H1 (cell line): ENCODE results near the gene KRT5. TPM values are rescaled to one million over a fixed set of nuclear protein-coding genes. Genes with fewer than 3 reads are reported as not detected.

ENCODE experiments used
- CTCF ChIA-PET: fragments of 300-600 bp; sonication (Branson Sonifier 250); formaldehyde crosslinking; loops from one replicate; lab custom pipeline; 2021; ENCODE audit not compliant: partially characterized antibody; lab: Charles Lee
- POLR2A ChIA-PET: fragments of 300-600 bp; sonication (Branson Sonifier 250); formaldehyde crosslinking; loops from one replicate; lab custom pipeline; 2021; ENCODE audit warnings: inconsistent platforms; ENCODE audit not compliant: partially characterized antibody; lab: Charles Lee
- DNase-seq, 2 experiments: peaks; one replicate each; pipeline versions ENCODE4 v3.0.0 to v3.0.0-alpha.2; 2010 to 2022; ENCODE audit warnings: low spot score in 2 of 2, low read depth in 1 of 2, mixed read lengths in 1 of 2
- FAIRE-seq: peaks from 2 replicates; lab custom pipeline; 2011; peaks lifted over from hg19 to GRCh38; lab: Jason Lieb, UNC
- H2AFZ ChIP-seq: 2 replicates; pipeline ENCODE4 v1.8.1; 2012; ENCODE audit warnings: low read length, inconsistent platforms
- H2AK5ac ChIP-seq: 2 replicates; pipeline ENCODE4 v1.6.1; 2013; ENCODE audit warnings: low read depth, low read length
- H2BK120ac ChIP-seq: replicated peaks from 2 replicates; pipeline ENCODE3; 2013; ENCODE audit warnings: low read depth, low read length, inconsistent platforms
- H2BK12ac ChIP-seq: 2 replicates; pipeline ENCODE4 v1.6.1; 2013; ENCODE audit warnings: low read depth, low read length
- H2BK15ac ChIP-seq: 2 replicates; pipeline ENCODE4 v1.6.1; 2013; ENCODE audit warnings: low read length
- H2BK20ac ChIP-seq: 2 replicates; pipeline ENCODE4 v1.6.1; 2013; ENCODE audit warnings: low read length
- H2BK5ac ChIP-seq: 2 replicates; pipeline ENCODE4 v1.6.1; 2013; ENCODE audit warnings: low read depth, low read length
- H3K14ac ChIP-seq: 2 replicates; pipeline ENCODE4 v1.6.1; 2013; ENCODE audit warnings: inconsistent platforms; ENCODE audit not compliant: insufficient read length
- H3K18ac ChIP-seq: 2 replicates; pipeline ENCODE4 v1.6.1; 2013; ENCODE audit warnings: low read length; ENCODE audit errors: extremely low read depth
- H3K23ac ChIP-seq: 2 replicates; pipeline ENCODE4 v1.6.1; 2013; ENCODE audit warnings: inconsistent platforms; ENCODE audit not compliant: insufficient read length
- H3K23me2 ChIP-seq: 2 replicates; pipeline ENCODE4 v1.6.1; 2013; ENCODE audit warnings: low read depth, low read length
- H3K27ac ChIP-seq: 2 replicates; pipeline ENCODE4 v1.6.1; 2011; ENCODE audit warnings: low read depth, low read length, inconsistent platforms
- H3K27me3 ChIP-seq, 4 experiments: replicated peaks in 1 of 4; 1 replicate in 1 of 4; 2 replicates in 3 of 4; pipeline versions ENCODE4 v1.6.1 to v1.8.1; 2011 to 2013; ENCODE audit warnings: low read length in 3 of 4, mild to moderate bottlenecking in 3 of 4, inconsistent platforms in 2 of 4, mixed read lengths in 2 of 4, moderate library complexity in 1 of 4; ENCODE audit not compliant: control insufficient read depth in 3 of 4, insufficient read depth in 3 of 4; ENCODE audit errors: extremely low read depth in 1 of 4
- H3K36me3 ChIP-seq, 4 experiments: 2 replicates each; pipeline versions ENCODE4 v1.6.1 to v1.8.1; 2011 to 2013; ENCODE audit warnings: mild to moderate bottlenecking in 4 of 4, low read length in 3 of 4, moderate library complexity in 2 of 4, control low read depth in 1 of 4, inconsistent platforms in 1 of 4; ENCODE audit not compliant: insufficient read depth in 4 of 4, control insufficient read depth in 2 of 4
- H3K4ac ChIP-seq: replicated peaks from 2 replicates; pipeline ENCODE3; 2013; ENCODE audit warnings: low read length, low read depth, mixed read lengths, inconsistent platforms; ENCODE audit not compliant: insufficient read length
- H3K4me1 ChIP-seq, 4 experiments: replicated peaks in 1 of 4; 1 replicate in 1 of 4; 2 replicates in 3 of 4; pipeline versions ENCODE4 v1.6.1 to v1.8.1; 2011 to 2013; ENCODE audit warnings: low read length in 3 of 4, inconsistent platforms in 2 of 4, mixed read lengths in 1 of 4; ENCODE audit not compliant: insufficient read depth in 4 of 4, control insufficient read depth in 3 of 4
- H3K4me2 ChIP-seq, 2 experiments: 2 replicates each; pipeline versions ENCODE4 v1.6.1 to v1.8.1; 2011 to 2013; ENCODE audit warnings: low read depth in 2 of 2, low read length in 2 of 2, control low read depth in 1 of 2, inconsistent platforms in 1 of 2, mild to moderate bottlenecking in 1 of 2; ENCODE audit not compliant: insufficient read depth in 1 of 2
- H3K4me3 ChIP-seq, 4 experiments: fragments of 200-600, 300-600 bp in 1 of 4; sonication (generic), shearing (Covaris generic), sonication (Bioruptor Twin) in 1 of 4; 2 replicates each; pipeline versions ENCODE4 v1.5.1 to v1.8.1; 2011 to 2016; ENCODE audit warnings: low read length in 4 of 4, low read depth in 3 of 4, control low read depth in 2 of 4, inconsistent platforms in 2 of 4, mild to moderate bottlenecking in 2 of 4, mixed read lengths in 1 of 4, moderate library complexity in 1 of 4; ENCODE audit not compliant: insufficient read depth in 2 of 4; ENCODE audit errors: extremely low read depth in 1 of 4
- H3K56ac ChIP-seq: replicated peaks from 2 replicates; pipeline ENCODE3; 2013; ENCODE audit warnings: low read depth, mild to moderate bottlenecking, mixed read lengths, low read length, inconsistent platforms; ENCODE audit not compliant: insufficient read length
- H3K79me1 ChIP-seq: 2 replicates; pipeline ENCODE4 v1.6.1; 2013; ENCODE audit warnings: low read depth, low read length, control low read depth
- H3K79me2 ChIP-seq, 2 experiments: 2 replicates each; pipeline versions ENCODE4 v1.6.1 to v1.8.1; 2012 to 2013; ENCODE audit warnings: low read length in 2 of 2, mild to moderate bottlenecking in 2 of 2, inconsistent platforms in 1 of 2; ENCODE audit not compliant: insufficient read depth in 2 of 2, control insufficient read depth in 1 of 2
- H3K9ac ChIP-seq, 4 experiments: replicated peaks in 1 of 4; 1 replicate in 1 of 4; 2 replicates in 3 of 4; pipeline versions ENCODE4 v1.6.1 to v1.8.1; 2011 to 2013; ENCODE audit warnings: low read depth in 3 of 4, low read length in 3 of 4, control low read depth in 2 of 4, mild to moderate bottlenecking in 2 of 4, moderate library complexity in 2 of 4, inconsistent platforms in 1 of 4; ENCODE audit errors: extremely low read depth in 1 of 4
- H3K9me3 ChIP-seq, 2 experiments: 2 replicates each; pipeline versions ENCODE4 v1.6.1 to v1.8.1; 2012 to 2013; ENCODE audit warnings: mild to moderate bottlenecking in 2 of 2, moderate library complexity in 2 of 2, control low read depth in 1 of 2, inconsistent platforms in 1 of 2, low read depth in 1 of 2, low read length in 1 of 2, mixed read lengths in 1 of 2; ENCODE audit not compliant: insufficient read depth in 2 of 2
- H4K20me1 ChIP-seq, 2 experiments: replicated peaks in 1 of 2; 2 replicates each; pipeline versions ENCODE3 to v1.8.1; 2011 to 2013; ENCODE audit warnings: inconsistent platforms in 2 of 2, low read length in 2 of 2, mild to moderate bottlenecking in 1 of 2; ENCODE audit not compliant: insufficient read depth in 2 of 2, control insufficient read depth in 1 of 2
- H4K5ac ChIP-seq: 2 replicates; pipeline ENCODE4 v1.6.1; 2013; ENCODE audit warnings: low read length, low read depth, mixed read lengths, inconsistent platforms; ENCODE audit not compliant: insufficient read length
- H4K8ac ChIP-seq: 2 replicates; pipeline ENCODE4 v1.8.0; 2013; ENCODE audit warnings: mild to moderate bottlenecking, moderate library complexity, low read length, inconsistent platforms; ENCODE audit not compliant: insufficient read depth; ENCODE audit errors: extremely low read depth
- H4K91ac ChIP-seq: replicated peaks from 2 replicates; pipeline ENCODE3; 2013; ENCODE audit warnings: low read length, mixed read lengths, inconsistent platforms; ENCODE audit not compliant: insufficient read length
- POLR2A ChIP-seq, 2 experiments: IDR thresholded peaks; 1 replicate in 1 of 2; 2 replicates in 1 of 2; pipeline ENCODE4 v1.6.1; 2011; ENCODE audit warnings: low read depth in 2 of 2, low read length in 2 of 2, mild to moderate bottlenecking in 2 of 2; ENCODE audit errors: control extremely low read depth in 1 of 2
- WGBS, 2 experiments: shearing (Covaris generic) in 1 of 2; methylation state at CpG; one replicate each; pipeline versions ENCODE4 v1.1.6 to v1.1.7; 2013 to 2015; ENCODE audit warnings: low lambda C conversion rate in 2 of 2, mixed read lengths in 2 of 2, inconsistent platforms in 1 of 2, low coverage in 1 of 2, missing lambda C conversion rate in 1 of 2; ENCODE audit not compliant: insufficient replicate concordance in 2 of 2, insufficient coverage in 1 of 2, insufficient read length in 1 of 2; ENCODE audit errors: extremely low coverage in 1 of 2, missing lambda C conversion rate in 1 of 2; 5-methylcytosine and 5-hydroxymethylcytosine counted together
- polyA plus RNA-seq, 7 experiments: library from polyadenylated mRNA; depleted of rRNA in 3 of 7; stranded (reverse) in 5 of 7; unstranded in 2 of 7; fragments of >200 nt in 5 of 7; fragments of 200-250 nt in 2 of 7; gene quantifications; 1 replicate in 5 of 7; 2 replicates in 1 of 7; 4 replicates in 1 of 7; pipeline versions ENCODE4 v1.2.1 to v1.2.3, GENCODE V29; 2011 to 2013; ENCODE audit warnings: missing spikeins in 2 of 7, mixed read lengths in 2 of 7
- total RNA-seq: library from RNA; stranded (reverse); fragmentation: NEBNext Ultra II Directional; extraction: Animal tissue kit (Norgen Biotek cat#: 25700); gene quantifications from 2 replicates; pipeline ENCODE4 v1.2.1, GENCODE V29; 2021

The KRT5 gene
- total and polyA plus RNA-seq, 2 of the 8 experiments (the other 6 are each of a cell fraction or from before 2014, with no cell fraction given) = 0.18 TPM; not detected in 1

GRCh38 chr12:52494100-52494499, 26.1 kb downstream of the KRT5 start:
- no peak overlapping the region for H3K27ac ChIP-seq
- FAIRE-seq = no peak
- POLR2A ChIA-PET = no interaction called here
- no peak for TF ChIP-seq POLR2A (IDR thresholded peaks at IDR 0.05; ENCODE audit: control extremely low read depth in 1 of 2, low read depth in 2 of 2, low read length in 2 of 2)

More at GRCh38 chr12:52494100-52494499, 26.1 kb downstream of the KRT5 start:
- DNase-seq = no peak
- Histone ChIP-seq H3K4ac (no peak overlapping the region), H3K4me1 (peaks cover 5 to 10% (median 8%) of the 10 kb centered on the region in 4 experiments; a peak in 6 of 7 replicates), H3K23ac (no peak overlapping the region), H3K27me3 (no peaks in the 10 kb centered on the region; a peak in 1 of 7 replicates), H3K9ac (no peak overlapping the region), H3K4me2 (no peak overlapping the region), H3K36me3 (no peaks in the 10 kb centered on the region), H4K20me1 (no peaks in the 10 kb centered on the region), H4K5ac (no peak overlapping the region), H3K56ac (no peak overlapping the region), H2BK12ac (no peak overlapping the region), H3K23me2 (no peaks in the 10 kb centered on the region; the same call in 1 of the 2 replicates), H3K18ac (no peak overlapping the region), H2AK5ac (no peak overlapping the region), H2BK15ac (no peak overlapping the region; the same call in 1 of the 2 replicates), H4K8ac (no peak overlapping the region), H3K9me3 (no peaks in the 10 kb centered on the region), H4K91ac (no peak overlapping the region), H2BK20ac (no peak overlapping the region), H2BK5ac (no peak overlapping the region), H2AFZ (no peak overlapping the region), H3K14ac (no peak overlapping the region), H2BK120ac (no peak overlapping the region), H3K79me2 (no peaks in the 10 kb centered on the region), H3K79me1 (no peaks in the 10 kb centered on the region), H3K4me3 (no peak overlapping the region)
- CTCF ChIA-PET = interaction anchor here (0.7 to 4.6 kb wide), 8 partner anchors 12 to 377 kb away, joined by 3 to 29 read pairs (median 4); no protein-coding TSS in a partner anchor
- 92% methylated on average over 1 of the region's 1 CpG; no CpG with 5 or more reads in 1 of the 2 experiments for WGBS, 2 experiments
